SK-N-SH (cell line): ENCODE measurements around the gene VENTX. TPM values are rescaled to one million over a fixed set of nuclear protein-coding genes. Genes with fewer than 3 reads are reported as not detected.

ENCODE experiments used
- CTCF ChIA-PET: fragments of 300-600, 350-600 bp; formaldehyde crosslinking; extraction: SDS; loops from one replicate; lab custom pipeline; 2021; lab: Yijun Ruan, JAX
- POLR2A ChIA-PET: fragments of 350-600 bp; sonication (Branson Sonifier 250); formaldehyde crosslinking; extraction: SDS; loops from one replicate; lab custom pipeline; 2020; ENCODE audit warnings: antibody characterized with exemption, inconsistent platforms; lab: Yijun Ruan, JAX
- DNase-seq: peaks from one replicate; pipeline ENCODE4 v3.0.0; 2012
- H2AFZ ChIP-seq: fragments of 200-600 bp; sonication (generic); 2 replicates; pipeline ENCODE4 v1.8.1; 2016; ENCODE audit warnings: antibody characterized with exemption, mild to moderate bottlenecking, low read depth
- H3F3A ChIP-seq: fragments of 200-600 bp; sonication (generic); replicated peaks from 2 replicates; pipeline ENCODE3; 2016; ENCODE audit warnings: antibody characterized with exemption, mild to moderate bottlenecking; ENCODE audit not compliant: insufficient read depth
- H3K27ac ChIP-seq, 2 experiments: fragments of 200-500 bp in 1 of 2; fragments of 200-600 bp in 1 of 2; sonication (Bioruptor generic) in 1 of 2; sonication (generic), shearing (Covaris generic) in 1 of 2; 2 replicates each; pipeline versions ENCODE4 v1.5.1 to v1.6.1; 2014 to 2016; ENCODE audit warnings: low read depth in 2 of 2, inconsistent platforms in 1 of 2, low read length in 1 of 2, mild to moderate bottlenecking in 1 of 2, mixed read lengths in 1 of 2
- H3K27me3 ChIP-seq: fragments of 200-600 bp; sonication (generic), shearing (Covaris generic); 2 replicates; pipeline ENCODE4 v1.6.1; 2016; ENCODE audit warnings: mixed run types; ENCODE audit not compliant: insufficient read depth
- H3K36me3 ChIP-seq, 2 experiments: fragments of 200-500 bp in 1 of 2; fragments of 200-600 bp in 1 of 2; sonication (Bioruptor generic) in 1 of 2; sonication (generic) in 1 of 2; replicated peaks in 1 of 2; 2 replicates each; pipeline versions ENCODE3 to v1.5.1; 2014 to 2016; ENCODE audit warnings: low read length in 1 of 2, mild to moderate bottlenecking in 1 of 2; ENCODE audit not compliant: insufficient read depth in 2 of 2, control insufficient read depth in 1 of 2
- H3K4me1 ChIP-seq, 2 experiments: fragments of 200-500 bp in 1 of 2; fragments of 200-600 bp in 1 of 2; sonication (Bioruptor generic) in 1 of 2; sonication (generic), shearing (Covaris generic) in 1 of 2; 2 replicates each; pipeline versions ENCODE4 v1.5.1 to v1.6.1; 2014 to 2016; ENCODE audit warnings: low read depth in 1 of 2, low read length in 1 of 2, mixed run types in 1 of 2; ENCODE audit not compliant: insufficient read depth in 2 of 2, control insufficient read depth in 1 of 2
- H3K4me2 ChIP-seq: fragments of 200-600 bp; sonication (generic), shearing (Covaris generic); 2 replicates; pipeline ENCODE4 v1.6.1; 2017; ENCODE audit warnings: mixed run types
- H3K4me3 ChIP-seq, 2 experiments: fragments of 200-500 bp in 1 of 2; fragments of 200-600 bp in 1 of 2; sonication (Bioruptor generic) in 1 of 2; sonication (generic), shearing (Covaris generic) in 1 of 2; 2 replicates each; pipeline versions ENCODE4 v1.5.1 to v1.8.1; 2014 to 2016; ENCODE audit warnings: low read depth in 2 of 2, inconsistent platforms in 1 of 2, low read length in 1 of 2, mild to moderate bottlenecking in 1 of 2, mixed read lengths in 1 of 2, moderate library complexity in 1 of 2
- H3K79me2 ChIP-seq: fragments of 200-600 bp; sonication (generic); 2 replicates; pipeline ENCODE4 v1.8.1; 2017; ENCODE audit warnings: mild to moderate bottlenecking; ENCODE audit not compliant: insufficient read depth
- H3K9ac ChIP-seq: fragments of 200-600 bp; sonication (generic); 2 replicates; pipeline ENCODE4 v1.6.1; 2017; ENCODE audit warnings: mixed run types
- H3K9me2 ChIP-seq: fragments of 200-600 bp; sonication (generic); 2 replicates; pipeline ENCODE4 v1.6.1; 2017; ENCODE audit warnings: mixed run types
- H3K9me3 ChIP-seq: fragments of 200-600 bp; sonication (generic); 2 replicates; pipeline ENCODE4 v1.6.1; 2017; ENCODE audit warnings: mixed run types, mild to moderate bottlenecking, moderate library complexity
- H4K20me1 ChIP-seq: fragments of 200-600 bp; sonication (generic); 2 replicates; pipeline ENCODE4 v1.6.1; 2017; ENCODE audit warnings: mild to moderate bottlenecking, mixed run types; ENCODE audit not compliant: insufficient read depth
- CHD2 ChIP-seq: fragments of 150-350 bp; IDR thresholded peaks from 2 replicates; pipeline ENCODE4 v1.6.1; 2018; ENCODE audit warnings: low read length; ENCODE audit not compliant: partially characterized antibody
- ELF1 ChIP-seq: IDR thresholded peaks from 2 replicates; pipeline ENCODE4 v1.4.0; 2012
- FOSL2 ChIP-seq: IDR thresholded peaks from 2 replicates; pipeline ENCODE4 v1.4.0; 2012; ENCODE audit warnings: low read depth, mild to moderate bottlenecking, moderate library complexity, borderline replicate concordance
- FOXM1 ChIP-seq: IDR thresholded peaks from 2 replicates; pipeline ENCODE4 v1.4.0; 2012; ENCODE audit warnings: low read depth, mild to moderate bottlenecking
- GABPA ChIP-seq: IDR thresholded peaks from 2 replicates; pipeline ENCODE4 v1.4.0; 2012; ENCODE audit warnings: low read depth, mild to moderate bottlenecking
- JUND ChIP-seq: IDR thresholded peaks from 2 replicates; pipeline ENCODE4 v1.4.0; 2012
- MEF2A ChIP-seq: IDR thresholded peaks from 2 replicates; pipeline ENCODE4 v1.4.0; 2012; ENCODE audit warnings: low read depth, borderline replicate concordance
- POLR2AphosphoS5 ChIP-seq: IDR thresholded peaks from 2 replicates; pipeline ENCODE4 v1.6.1; 2012; ENCODE audit warnings: low read depth, low read length
- SMC3 ChIP-seq: IDR thresholded peaks from 2 replicates; pipeline ENCODE4 v1.6.1; 2012; ENCODE audit warnings: low read depth, low read length, improper control_type of control experiment
- TEAD4 ChIP-seq: IDR thresholded peaks from 2 replicates; pipeline ENCODE4 v1.4.0; 2012; ENCODE audit warnings: mild to moderate bottlenecking, borderline replicate concordance; ENCODE audit not compliant: insufficient read depth
- YY1 ChIP-seq: IDR thresholded peaks from 2 replicates; pipeline ENCODE4 v1.4.0; 2012; ENCODE audit warnings: low read depth, mild to moderate bottlenecking
- WGBS: methylation state at CpG from one replicate; pipeline ENCODE4 v1.1.6; 2017; ENCODE audit warnings: low lambda C conversion rate; 5-methylcytosine and 5-hydroxymethylcytosine counted together
- polyA plus RNA-seq, 3 experiments: library from polyadenylated mRNA; depleted of rRNA; stranded (reverse); fragments of >200 nt; gene quantifications; 2 replicates each; pipeline ENCODE4 v1.2.3, GENCODE V29; 2012
- TF ChIP-seq, protein P1 (sequence below): fragments of 200-600 bp; sonication (generic); IDR thresholded peaks from 2 replicates; pipeline ENCODE4 v1.6.1; 2017; ENCODE audit warnings: antibody characterized with exemption, mild to moderate bottlenecking, moderate library complexity
- TF ChIP-seq, protein P2 (sequence below): IDR thresholded peaks from 2 replicates; pipeline ENCODE4 v1.4.0; 2012; ENCODE audit warnings: low read depth, borderline replicate concordance
- TF ChIP-seq, protein P3 (sequence below): IDR thresholded peaks from 2 replicates; pipeline ENCODE4 v1.4.0; 2012; ENCODE audit warnings: low read depth
- TF ChIP-seq, protein P4 (sequence below): fragments of 150-350 bp; IDR thresholded peaks from 2 replicates; pipeline ENCODE4 v1.6.1; 2017; ENCODE audit warnings: antibody characterized with exemption, low read length, low read depth, borderline replicate concordance

VENTX gene
- polyA plus RNA-seq, 1 of the 3 experiments (the other 2 are of a cell fraction) = not detected

DNA sequence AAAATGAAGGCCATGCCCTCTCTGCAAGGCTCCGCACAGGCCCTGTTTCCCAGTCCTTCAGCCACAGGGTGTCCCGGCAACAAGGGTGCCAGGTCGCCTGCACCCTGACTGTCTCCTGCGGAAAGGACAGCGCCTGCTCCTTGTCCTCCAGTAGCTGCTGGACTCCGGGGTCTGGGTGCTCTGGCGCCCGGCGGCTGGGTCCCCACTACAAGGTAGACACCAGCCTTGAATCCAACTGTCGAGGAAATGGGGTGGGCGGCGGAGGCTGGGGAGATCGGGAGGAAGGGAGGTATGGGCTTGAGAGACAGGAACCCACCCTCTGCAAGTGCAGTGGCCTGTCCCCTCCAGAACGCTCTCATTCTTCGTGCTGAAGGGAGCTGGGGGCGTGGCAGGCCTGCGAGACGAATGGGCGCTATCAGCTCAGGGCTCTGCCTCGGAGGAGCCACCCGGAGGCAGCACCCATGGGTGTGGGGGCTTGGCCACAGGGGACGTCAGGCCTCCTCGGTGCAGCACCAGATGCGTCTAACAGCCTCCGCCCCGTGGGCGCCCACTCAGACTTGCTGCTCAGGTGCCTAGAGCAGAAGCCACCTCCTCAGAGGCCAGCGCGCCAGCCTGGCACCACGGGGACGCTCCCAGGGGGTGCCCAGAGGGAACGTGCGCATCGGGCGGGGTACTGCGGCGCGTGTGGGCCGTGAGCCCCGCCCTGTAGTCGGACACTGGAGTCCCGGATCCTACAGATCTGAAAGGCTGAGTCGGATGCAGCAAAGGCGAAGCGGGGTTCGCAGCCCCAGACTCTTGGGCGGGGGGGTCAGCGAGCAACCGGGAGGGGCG lies 23.5 kb downstream of the VENTX start:
- Histone ChIP-seq H3K27me3 (no peaks in the 10 kb centered on the region), H3K4me2 (peak overlapping the region; percentile 85), H2AFZ (no peak overlapping the region), H3K36me3 (no peaks in the 10 kb centered on the region), H3K9me3 (no peaks in the 10 kb centered on the region), H3F3A (peaks cover 6% of the 10 kb centered on the region), H3K9me2 (no peaks in the 10 kb centered on the region), H3K79me2 (no peaks in the 10 kb centered on the region), H3K9ac (peak overlapping the region; percentile 66), H3K4me3 (peak overlapping the region; percentile 47 to 60), H3K4me1 (peaks cover 16 to 17% of the 10 kb centered on the region in 2 experiments; a peak in 3 of 4 replicates), H4K20me1 (no peaks in the 10 kb centered on the region), H3K27ac (peak overlapping the region; percentile 22 to 76; a peak in 3 of 4 replicates)
- TF ChIP-seq CHD2 (no peak), JUND (no peak), GABPA (no peak), FOXM1 (no peak), FOSL2 (no peak), SMC3 (no peak), POLR2AphosphoS5 (no peak)
- TF ChIP-seq, protein P1, sequence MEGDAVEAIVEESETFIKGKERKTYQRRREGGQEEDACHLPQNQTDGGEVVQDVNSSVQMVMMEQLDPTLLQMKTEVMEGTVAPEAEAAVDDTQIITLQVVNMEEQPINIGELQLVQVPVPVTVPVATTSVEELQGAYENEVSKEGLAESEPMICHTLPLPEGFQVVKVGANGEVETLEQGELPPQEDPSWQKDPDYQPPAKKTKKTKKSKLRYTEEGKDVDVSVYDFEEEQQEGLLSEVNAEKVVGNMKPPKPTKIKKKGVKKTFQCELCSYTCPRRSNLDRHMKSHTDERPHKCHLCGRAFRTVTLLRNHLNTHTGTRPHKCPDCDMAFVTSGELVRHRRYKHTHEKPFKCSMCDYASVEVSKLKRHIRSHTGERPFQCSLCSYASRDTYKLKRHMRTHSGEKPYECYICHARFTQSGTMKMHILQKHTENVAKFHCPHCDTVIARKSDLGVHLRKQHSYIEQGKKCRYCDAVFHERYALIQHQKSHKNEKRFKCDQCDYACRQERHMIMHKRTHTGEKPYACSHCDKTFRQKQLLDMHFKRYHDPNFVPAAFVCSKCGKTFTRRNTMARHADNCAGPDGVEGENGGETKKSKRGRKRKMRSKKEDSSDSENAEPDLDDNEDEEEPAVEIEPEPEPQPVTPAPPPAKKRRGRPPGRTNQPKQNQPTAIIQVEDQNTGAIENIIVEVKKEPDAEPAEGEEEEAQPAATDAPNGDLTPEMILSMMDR = no peak
- TF ChIP-seq, protein P2, sequence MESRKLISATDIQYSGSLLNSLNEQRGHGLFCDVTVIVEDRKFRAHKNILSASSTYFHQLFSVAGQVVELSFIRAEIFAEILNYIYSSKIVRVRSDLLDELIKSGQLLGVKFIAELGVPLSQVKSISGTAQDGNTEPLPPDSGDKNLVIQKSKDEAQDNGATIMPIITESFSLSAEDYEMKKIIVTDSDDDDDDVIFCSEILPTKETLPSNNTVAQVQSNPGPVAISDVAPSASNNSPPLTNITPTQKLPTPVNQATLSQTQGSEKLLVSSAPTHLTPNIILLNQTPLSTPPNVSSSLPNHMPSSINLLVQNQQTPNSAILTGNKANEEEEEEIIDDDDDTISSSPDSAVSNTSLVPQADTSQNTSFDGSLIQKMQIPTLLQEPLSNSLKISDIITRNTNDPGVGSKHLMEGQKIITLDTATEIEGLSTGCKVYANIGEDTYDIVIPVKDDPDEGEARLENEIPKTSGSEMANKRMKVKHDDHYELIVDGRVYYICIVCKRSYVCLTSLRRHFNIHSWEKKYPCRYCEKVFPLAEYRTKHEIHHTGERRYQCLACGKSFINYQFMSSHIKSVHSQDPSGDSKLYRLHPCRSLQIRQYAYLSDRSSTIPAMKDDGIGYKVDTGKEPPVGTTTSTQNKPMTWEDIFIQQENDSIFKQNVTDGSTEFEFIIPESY = no peak
- POLR2A ChIA-PET = no interaction called here
- 91% methylated on average over 10 of the region's 50 CpGs for WGBS
- peak; percentile 83 for DNase-seq
- CTCF ChIA-PET = interaction anchor here (1.0 kb wide), 1 partner anchor 58 kb away, joined by 3 read pairs; no protein-coding TSS in a partner anchor

DNA sequence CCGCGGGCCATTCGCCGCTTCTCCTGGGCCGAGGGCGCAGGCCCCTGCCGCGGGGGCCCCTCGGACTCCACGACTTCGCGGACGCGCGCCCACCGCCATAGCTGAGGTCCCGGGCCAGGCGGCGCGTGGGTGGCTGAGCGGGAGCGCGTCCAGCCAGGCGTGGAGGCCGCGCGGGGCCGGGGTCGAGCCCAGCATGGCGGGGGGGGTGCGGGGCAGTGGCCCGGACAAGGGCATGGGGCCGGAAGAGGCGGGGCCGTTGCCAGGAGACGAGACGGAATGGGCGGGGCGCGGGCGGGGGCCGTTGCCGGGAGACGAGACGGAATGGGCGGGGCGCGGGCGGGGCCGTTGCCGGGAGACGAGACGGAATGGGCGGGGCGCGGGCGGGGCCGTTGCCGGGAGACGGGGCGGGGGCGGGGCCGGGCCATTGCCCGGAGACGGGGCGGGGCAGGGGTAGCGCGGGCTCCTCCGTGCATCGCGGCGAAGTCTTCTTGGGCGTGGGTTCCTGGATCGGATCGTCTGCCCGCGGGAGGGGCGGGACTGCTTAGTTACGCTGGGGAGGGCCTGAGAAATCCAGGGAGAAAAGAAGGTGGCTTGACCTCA lies 24.2 kb downstream of the VENTX start:
- Histone ChIP-seq H3K27ac (peak overlapping the region; percentile 22 to 76; a peak in 3 of 4 replicates), H3K9me3 (no peaks in the 10 kb centered on the region), H3K79me2 (no peaks in the 10 kb centered on the region), H3K9me2 (no peaks in the 10 kb centered on the region), H3F3A (peaks cover 6% of the 10 kb centered on the region), H2AFZ (peak overlapping the region; percentile 78), H3K4me2 (peak overlapping the region; percentile 85), H3K4me1 (peaks cover 16 to 17% of the 10 kb centered on the region in 2 experiments; a peak in 3 of 4 replicates), H3K36me3 (no peaks in the 10 kb centered on the region), H3K9ac (peak overlapping the region; percentile 66), H3K27me3 (no peaks in the 10 kb centered on the region), H3K4me3 (peak overlapping the region; percentile 47 to 60), H4K20me1 (no peaks in the 10 kb centered on the region)
- WGBS = 0% methylated on average over 5 of the region's 79 CpGs
- POLR2A ChIA-PET = no interaction called here
- TF ChIP-seq TEAD4 (no peak), MEF2A (no peak), ELF1 (no peak), POLR2AphosphoS5 (peak; percentile 47; the same call in 1 of the 2 replicates), GABPA (peak; percentile 63), YY1 (no peak)
- TF ChIP-seq, protein P3, sequence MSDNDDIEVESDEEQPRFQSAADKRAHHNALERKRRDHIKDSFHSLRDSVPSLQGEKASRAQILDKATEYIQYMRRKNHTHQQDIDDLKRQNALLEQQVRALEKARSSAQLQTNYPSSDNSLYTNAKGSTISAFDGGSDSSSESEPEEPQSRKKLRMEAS = no peak
- TF ChIP-seq, protein P4, sequence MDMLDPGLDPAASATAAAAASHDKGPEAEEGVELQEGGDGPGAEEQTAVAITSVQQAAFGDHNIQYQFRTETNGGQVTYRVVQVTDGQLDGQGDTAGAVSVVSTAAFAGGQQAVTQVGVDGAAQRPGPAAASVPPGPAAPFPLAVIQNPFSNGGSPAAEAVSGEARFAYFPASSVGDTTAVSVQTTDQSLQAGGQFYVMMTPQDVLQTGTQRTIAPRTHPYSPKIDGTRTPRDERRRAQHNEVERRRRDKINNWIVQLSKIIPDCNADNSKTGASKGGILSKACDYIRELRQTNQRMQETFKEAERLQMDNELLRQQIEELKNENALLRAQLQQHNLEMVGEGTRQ = no peak
- DNase-seq = peak; percentile 98
- CTCF ChIA-PET = interaction anchor here (0.9 to 1.0 kb wide), 2 partner anchors 46 to 57 kb away, joined by 3 read pairs; no protein-coding TSS in a partner anchor
